NT2/D1 (cell line): ENCODE measurements around the gene RNF212.

Experiments
- YY1 ChIP-seq: IDR thresholded peaks from 2 replicates; pipeline ENCODE4 v1.6.1; 2011; ENCODE audit not compliant: insufficient read length, insufficient read depth
- ZNF274 ChIP-seq: IDR thresholded peaks from 2 replicates; pipeline ENCODE4 v1.6.1; 2011; ENCODE audit warnings: mild to moderate bottlenecking, low read depth, low read length

DNA sequence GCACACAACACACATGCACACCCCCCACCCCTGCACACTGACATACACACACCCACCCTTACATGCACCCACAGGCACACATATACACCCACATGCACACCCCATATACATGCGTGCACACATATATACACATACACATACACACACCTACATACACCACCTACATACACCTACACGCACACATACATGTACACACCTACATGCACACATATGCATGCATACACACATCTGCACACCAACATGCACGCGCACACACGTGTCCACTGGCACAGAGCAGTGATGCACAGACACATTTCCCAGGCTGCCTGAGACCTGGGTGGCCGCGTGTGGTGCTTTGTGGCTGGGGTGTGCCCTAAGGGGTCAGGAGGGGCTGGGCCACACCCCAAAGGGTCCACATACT, 70.2 kb downstream of the RNF212 start:
- TF ChIP-seq ZNF274 (no peak), YY1 (no peak)
